ENCODE data around the gene LAMA5. TPM values are rescaled to one million over a fixed set of nuclear protein-coding genes. Genes with fewer than 3 reads are reported as not detected.

Gene LAMA5
- total RNA-seq, 2 donors from 2014 or later: 315 to 369 TPM

GRCh38 chr20:62404761-62405107 lies 37.6 kb upstream of the LAMA5 start:
- Mint-ChIP-seq H3K27ac (no peak overlapping the region), H3K27me3 (ENCODE audit: insufficient read depth) (peaks cover 12% of the 10 kb centered on the region), H3K36me3 (ENCODE audit: low read depth) (peaks cover 7% of the 10 kb centered on the region), H3K4me3 (no peak overlapping the region), H3K4me1 (peaks cover 6% of the 10 kb centered on the region), H3K9me3 (no peaks in the 10 kb centered on the region)
- no peaks in the 10 kb centered on the region for H3K9me3 ChIP-seq (ENCODE audit: control insufficient read depth, low read length)
- no peaks in the 10 kb centered on the region for H3K36me3 ChIP-seq (ENCODE audit: control insufficient read depth, insufficient read depth, low read length)
- DNase-seq: no peak
- 90 to 96% methylated on average over 11 to 12 of the region's 12 CpGs for WGBS, 2 experiments (ENCODE audit: insufficient coverage in 1 of 2, insufficient read length in 1 of 2)
- H3K9ac ChIP-seq (ENCODE audit: extremely low read depth, low read length, poor library complexity, severe bottlenecking): no peak overlapping the region
- peaks cover 6% of the 10 kb centered on the region for H3K27me3 ChIP-seq (ENCODE audit: control insufficient read depth, insufficient read depth, low read length, poor library complexity, severe bottlenecking)
- no peak overlapping the region for H3K4me3 ChIP-seq (ENCODE audit: low read length)
- H3K27ac ChIP-seq (ENCODE audit: low read depth, low read length): no peak overlapping the region
- no peak for TF ChIP-seq CTCF (conservative IDR thresholded peaks at IDR 0.05)
- peaks cover 4% of the 10 kb centered on the region for H3K4me1 ChIP-seq (ENCODE audit: control insufficient read depth, insufficient read depth, low read length)

GRCh38 chr20:62404112-62404665 lies 37.1 kb upstream of the LAMA5 start:
- no peak for TF ChIP-seq CTCF (conservative IDR thresholded peaks at IDR 0.05)
- no peak overlapping the region for H3K27ac ChIP-seq (ENCODE audit: low read depth, low read length)

GRCh38 chr20:62403331-62403730 lies 36.2 kb upstream of the LAMA5 start:
- no peak overlapping the region for H3K4me3 Mint-ChIP-seq
- TF ChIP-seq CTCF (conservative IDR thresholded peaks at IDR 0.05): no peak
- Histone ChIP-seq H3K27me3 (ENCODE audit: control insufficient read depth, insufficient read depth, low read length, poor library complexity, severe bottlenecking) (no peaks in the 10 kb centered on the region), H3K4me1 (ENCODE audit: control insufficient read depth, insufficient read depth, low read length) (peaks cover 4% of the 10 kb centered on the region), H3K9ac (ENCODE audit: extremely low read depth, low read length, poor library complexity, severe bottlenecking) (no peak overlapping the region), H3K4me3 (ENCODE audit: low read length) (no peak overlapping the region), H3K27ac (ENCODE audit: low read depth, low read length) (no peak overlapping the region), H3K9me3 (ENCODE audit: control insufficient read depth, low read length) (no peaks in the 10 kb centered on the region), H3K36me3 (ENCODE audit: control insufficient read depth, insufficient read depth, low read length) (no peaks in the 10 kb centered on the region)
- H3K4me1 Mint-ChIP-seq: peaks cover 6% of the 10 kb centered on the region
- H3K27me3 Mint-ChIP-seq (ENCODE audit: insufficient read depth): peaks cover 3% of the 10 kb centered on the region
- no peak for DNase-seq
- H3K36me3 Mint-ChIP-seq (ENCODE audit: low read depth): peaks cover 7% of the 10 kb centered on the region
- WGBS, 2 experiments (ENCODE audit: insufficient coverage in 1 of 2, insufficient read length in 1 of 2): 93 to 94% methylated on average over 8 to 13 of the region's 13 CpGs
- H3K27ac Mint-ChIP-seq: no peak overlapping the region
- no peaks in the 10 kb centered on the region for H3K9me3 Mint-ChIP-seq

More at GRCh38 chr20:62404112-62404665, 37.1 kb upstream of the LAMA5 start:
- no peaks in the 10 kb centered on the region for H3K36me3 ChIP-seq (ENCODE audit: control insufficient read depth, insufficient read depth, low read length)
- DNase-seq: no peak
- Mint-ChIP-seq H3K27me3 (ENCODE audit: insufficient read depth) (peaks cover 7% of the 10 kb centered on the region), H3K27ac (no peak overlapping the region), H3K9me3 (no peaks in the 10 kb centered on the region), H3K36me3 (ENCODE audit: low read depth) (peaks cover 7% of the 10 kb centered on the region), H3K4me3 (no peak overlapping the region), H3K4me1 (peaks cover 6% of the 10 kb centered on the region)
- no peak overlapping the region for H3K4me3 ChIP-seq (ENCODE audit: low read length)
- no peaks in the 10 kb centered on the region for H3K9me3 ChIP-seq (ENCODE audit: control insufficient read depth, low read length)
- 92 to 98% methylated on average over 8 to 9 of the region's 9 CpGs for WGBS, 2 experiments (ENCODE audit: insufficient coverage in 1 of 2, insufficient read length in 1 of 2)
- H3K4me1 ChIP-seq (ENCODE audit: control insufficient read depth, insufficient read depth, low read length): peaks cover 4% of the 10 kb centered on the region
- H3K9ac ChIP-seq (ENCODE audit: extremely low read depth, low read length, poor library complexity, severe bottlenecking): no peak overlapping the region
- peaks cover under 1% of the 10 kb centered on the region for H3K27me3 ChIP-seq (ENCODE audit: control insufficient read depth, insufficient read depth, low read length, poor library complexity, severe bottlenecking)

Measured in endodermal cell (in vitro differentiated cells).